CD14-positive monocyte (primary cell): ENCODE results near the gene OXSR1. TPM values are rescaled to one million over a fixed set of nuclear protein-coding genes. Genes with fewer than 3 reads are reported as not detected.

ENCODE experiments used
- DNase-seq, 3 donors: peaks; one replicate each; pipeline ENCODE4 v3.0.0-alpha.2; 2011 to 2022
- H2AFZ ChIP-seq: 2 replicates; pipeline ENCODE4 v1.6.0; 2012; ENCODE audit warnings: mild to moderate bottlenecking, low read depth, low read length, inconsistent platforms; ENCODE audit not compliant: insufficient read depth, poor library complexity, severe bottlenecking
- H3K27ac ChIP-seq, 2 donors: 1 replicate in 1 of 2; 2 replicates in 1 of 2; pipeline ENCODE4 v1.5.1; 2012 to 2013; ENCODE audit warnings: low read length in 2 of 2, control low read depth in 1 of 2, inconsistent platforms in 1 of 2, low read depth in 1 of 2, mild to moderate bottlenecking in 1 of 2
- H3K27me3 ChIP-seq, 2 donors: one replicate each; pipeline versions ENCODE4 v1.6.0 to v1.6.1; 2011 to 2013; ENCODE audit warnings: low read length in 2 of 2; ENCODE audit not compliant: control insufficient read depth in 2 of 2, insufficient read depth in 2 of 2
- H3K36me3 ChIP-seq, 2 donors: replicated peaks in 1 of 2; 1 replicate in 1 of 2; 2 replicates in 1 of 2; pipeline versions ENCODE4 v1.5.1 to v1.6.1; 2012 to 2013; ENCODE audit warnings: low read length in 2 of 2, control low read depth in 1 of 2, inconsistent platforms in 1 of 2, mild to moderate bottlenecking in 1 of 2; ENCODE audit not compliant: insufficient read depth in 2 of 2, control insufficient read depth in 1 of 2
- H3K4me1 ChIP-seq, 2 donors: 1 replicate in 1 of 2; 2 replicates in 1 of 2; pipeline versions ENCODE4 v1.5.1 to v1.6.1; 2012 to 2013; ENCODE audit warnings: low read length in 2 of 2, control low read depth in 1 of 2, inconsistent platforms in 1 of 2, mild to moderate bottlenecking in 1 of 2, moderate library complexity in 1 of 2; ENCODE audit not compliant: insufficient read depth in 2 of 2, control insufficient read depth in 1 of 2
- H3K4me2 ChIP-seq: replicated peaks from 2 replicates; pipeline ENCODE3; 2012; ENCODE audit warnings: low read length, moderate library complexity, mild to moderate bottlenecking; ENCODE audit not compliant: poor library complexity, severe bottlenecking; ENCODE audit errors: extremely low read depth
- H3K4me3 ChIP-seq, 3 experiments: fragments of 200-600 bp in 1 of 3; sonication (generic) in 1 of 3; replicated peaks in 1 of 3; 1 replicate in 2 of 3; 2 replicates in 1 of 3; pipeline ENCODE4 v1.5.1; 2011 to 2013; ENCODE audit warnings: low read length in 3 of 3, mild to moderate bottlenecking in 3 of 3, control low read depth in 2 of 3, low read depth in 2 of 3, inconsistent platforms in 1 of 3, moderate library complexity in 1 of 3
- H3K79me2 ChIP-seq: 2 replicates; pipeline ENCODE4 v1.6.0; 2012; ENCODE audit warnings: mild to moderate bottlenecking, control low read depth, inconsistent platforms, low read length, moderate library complexity; ENCODE audit not compliant: insufficient read depth
- H3K9ac ChIP-seq: 2 replicates; pipeline ENCODE4 v1.6.0; 2017; ENCODE audit warnings: low read length, mild to moderate bottlenecking; ENCODE audit not compliant: insufficient read depth, poor library complexity, severe bottlenecking
- H3K9me3 ChIP-seq, 2 donors: replicated peaks in 1 of 2; 1 replicate in 1 of 2; 2 replicates in 1 of 2; pipeline versions ENCODE4 v1.5.1 to v1.6.1; 2012 to 2013; ENCODE audit warnings: low read length in 2 of 2, control low read depth in 1 of 2; ENCODE audit not compliant: control insufficient read depth in 1 of 2, insufficient read depth in 1 of 2
- H4K20me1 ChIP-seq: 2 replicates; pipeline ENCODE4 v1.6.0; 2012; ENCODE audit warnings: mild to moderate bottlenecking, low read length, control low read depth, moderate library complexity; ENCODE audit not compliant: insufficient read depth
- H3K27ac Mint-ChIP-seq, 7 donors: one replicate each; pipeline ENCODE4 v1.8.0; 2020; ENCODE audit warnings: mild to moderate bottlenecking in 7 of 7, mixed read lengths in 7 of 7, moderate library complexity in 6 of 7, inconsistent platforms in 2 of 7
- H3K27me3 Mint-ChIP-seq, 3 donors: one replicate each; pipeline ENCODE4 v1.8.0; 2021 to 2022; ENCODE audit warnings: low read depth in 3 of 3, mild to moderate bottlenecking in 3 of 3, mixed read lengths in 3 of 3, moderate library complexity in 3 of 3, inconsistent platforms in 1 of 3
- H3K36me3 Mint-ChIP-seq, 2 donors: one replicate each; pipeline ENCODE4 v1.8.0; 2020; ENCODE audit warnings: mixed read lengths in 2 of 2, inconsistent platforms in 1 of 2, mild to moderate bottlenecking in 1 of 2
- H3K4me1 Mint-ChIP-seq: one replicate; pipeline ENCODE4 v1.8.0; 2020; ENCODE audit warnings: mild to moderate bottlenecking, mixed read lengths
- H3K4me3 Mint-ChIP-seq, 2 donors: one replicate each; pipeline ENCODE4 v1.8.0; 2020; ENCODE audit warnings: mild to moderate bottlenecking in 2 of 2, mixed read lengths in 2 of 2, moderate library complexity in 1 of 2
- H3K9me3 Mint-ChIP-seq, 7 donors: one replicate each; pipeline ENCODE4 v1.8.0; 2020 to 2022; ENCODE audit warnings: mixed read lengths in 7 of 7, mild to moderate bottlenecking in 6 of 7, moderate library complexity in 6 of 7, inconsistent platforms in 2 of 7
- CTCF ChIP-seq: fragments of 200-600 bp; IDR thresholded peaks from one replicate; pipeline ENCODE4 v1.8.0; 2022; ENCODE audit warnings: antibody characterized with exemption, mild to moderate bottlenecking
- WGBS: methylation state at CpG from one replicate; pipeline ENCODE4 v1.1.5; 2013; ENCODE audit warnings: missing lambda C conversion rate; ENCODE audit not compliant: insufficient coverage; 5-methylcytosine and 5-hydroxymethylcytosine counted together
- intact Hi-C, 2 donors: fragments of 100-400 bp; cut with micrococcal nuclease; formaldehyde crosslinking; loops; one replicate each; pipeline versions ENCODE4 v1.15.0 to v1.15.1; 2023
- polyA plus RNA-seq, 3 donors: library from polyadenylated mRNA; depleted of rRNA in 1 of 3; unstranded in 2 of 3; stranded (reverse) in 1 of 3; fragments of 300-500 nt in 2 of 3; fragments of >200 nt in 1 of 3; fragmentation: Illumina TruSeq in 2 of 3; gene quantifications; 1 replicate in 2 of 3; 2 replicates in 1 of 3; pipeline ENCODE4 v1.2.3, GENCODE V29; 2012 to 2021

OXSR1 gene
- polyA plus RNA-seq, 3 donors, result 9.4 to 20.3 (median 12.3) TPM

GRCh38 chr3:38270606-38271005 is 105.3 kb downstream of the OXSR1 start:
- Mint-ChIP-seq H3K27ac (no peak overlapping the region), H3K36me3 (peaks cover 0 to 5% of the 10 kb centered on the region in 2 donors), H3K27me3 (peaks cover 0 to 4% (median 3%) of the 10 kb centered on the region in 3 donors), H3K9me3 (no peaks in the 10 kb centered on the region), H3K4me1 (peaks cover 19% of the 10 kb centered on the region), H3K4me3 (no peak overlapping the region)
- H4K20me1 ChIP-seq, result no peaks in the 10 kb centered on the region
- 100% methylated on average over 2 of the region's 3 CpGs for WGBS
- no peak for DNase-seq
- no peak overlapping the region for H3K4me2 ChIP-seq
- intact Hi-C loops, result no loop called here
- no peak overlapping the region for H3K4me3 ChIP-seq
- H3K27me3 ChIP-seq, result no peaks in the 10 kb centered on the region
- H3K9me3 ChIP-seq, result no peaks in the 10 kb centered on the region
- no peak overlapping the region for H3K27ac ChIP-seq
- no peak overlapping the region for H2AFZ ChIP-seq
- no peaks in the 10 kb centered on the region for H3K36me3 ChIP-seq
- no peak overlapping the region for H3K9ac ChIP-seq
- no peaks in the 10 kb centered on the region for H3K79me2 ChIP-seq
- peaks cover 19 to 20% of the 10 kb centered on the region in 2 donors for H3K4me1 ChIP-seq
- TF ChIP-seq CTCF, result no peak

GRCh38 chr3:38271553-38271952 is 106.2 kb downstream of the OXSR1 start:
- H3K27ac ChIP-seq, result no peak overlapping the region
- Mint-ChIP-seq H3K9me3 (no peaks in the 10 kb centered on the region), H3K4me1 (peaks cover 19% of the 10 kb centered on the region), H3K4me3 (no peak overlapping the region), H3K27ac (no peak overlapping the region), H3K27me3 (peaks cover 0 to 3% (median 3%) of the 10 kb centered on the region in 3 donors), H3K36me3 (peaks cover 0 to under 1% of the 10 kb centered on the region in 2 donors)
- no peak overlapping the region for H2AFZ ChIP-seq
- H3K9me3 ChIP-seq, result no peaks in the 10 kb centered on the region
- intact Hi-C loops, result no loop called here
- no peak overlapping the region for H3K9ac ChIP-seq
- H3K79me2 ChIP-seq, result no peaks in the 10 kb centered on the region
- H3K4me3 ChIP-seq, result no peak overlapping the region
- no peak for TF ChIP-seq CTCF
- no peak overlapping the region for H3K4me2 ChIP-seq
- H3K36me3 ChIP-seq, result no peaks in the 10 kb centered on the region
- no peak for DNase-seq
- whole genome bisulfite sequencing, result 100% methylated on average over 3 of the region's 5 CpGs
- H3K4me1 ChIP-seq, result peaks cover 19 to 20% of the 10 kb centered on the region in 2 donors
- no peaks in the 10 kb centered on the region for H4K20me1 ChIP-seq
- no peaks in the 10 kb centered on the region for H3K27me3 ChIP-seq
